Activated CD4-positive, alpha-beta T cell treated with anti-CD3 and anti-CD28 coated beads, Interleukin-2, amount 50 U/mL, for 24 hours (primary cell): ENCODE measurements around the gene FBXL15.

Source experiments
- DNase-seq, 2 donors: peaks; one replicate each; pipeline ENCODE4 v3.0.0-alpha.2; 2020; ENCODE audit warnings: low read depth in 1 of 2, low spot score in 1 of 2

FBXL15 gene

DNA sequence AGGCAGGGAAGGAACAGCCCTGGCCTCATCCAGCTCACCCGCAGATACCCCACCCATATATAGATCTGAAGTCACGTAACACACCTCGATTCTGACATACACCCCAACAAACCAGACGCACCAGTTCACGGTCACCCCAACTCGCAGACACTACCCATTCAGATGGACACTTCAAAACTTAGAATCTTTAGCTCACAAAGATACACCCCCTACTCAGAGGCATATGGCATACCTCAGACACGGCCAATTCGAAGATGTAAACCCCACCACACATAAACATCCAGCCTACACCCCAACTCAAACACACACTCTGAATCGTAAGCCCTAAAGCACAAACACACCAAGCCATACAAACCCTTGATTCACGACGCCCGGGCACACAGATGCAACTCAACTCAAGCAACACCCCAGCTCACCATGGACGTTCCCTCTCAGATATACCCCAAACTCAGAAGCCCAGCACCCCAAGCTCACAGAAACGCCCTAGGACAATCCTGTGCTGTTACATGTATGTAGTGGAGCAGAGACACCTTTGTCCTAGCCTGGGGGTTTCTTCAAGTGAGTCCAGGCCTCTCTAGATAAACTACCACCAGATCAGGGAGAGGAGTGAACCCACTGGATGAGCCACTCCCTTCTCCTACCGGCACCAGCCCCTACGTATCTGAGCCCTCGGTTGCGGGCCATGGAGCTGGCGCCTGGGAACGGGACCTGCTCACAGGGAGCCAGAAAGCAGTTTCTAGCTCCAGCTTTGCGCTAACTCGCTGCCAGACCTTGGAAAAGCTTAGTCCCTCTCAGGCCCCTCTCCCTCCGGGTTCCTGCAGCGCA, 10.8 kb upstream of the FBXL15 start:
- no peak for DNase-seq

DNA sequence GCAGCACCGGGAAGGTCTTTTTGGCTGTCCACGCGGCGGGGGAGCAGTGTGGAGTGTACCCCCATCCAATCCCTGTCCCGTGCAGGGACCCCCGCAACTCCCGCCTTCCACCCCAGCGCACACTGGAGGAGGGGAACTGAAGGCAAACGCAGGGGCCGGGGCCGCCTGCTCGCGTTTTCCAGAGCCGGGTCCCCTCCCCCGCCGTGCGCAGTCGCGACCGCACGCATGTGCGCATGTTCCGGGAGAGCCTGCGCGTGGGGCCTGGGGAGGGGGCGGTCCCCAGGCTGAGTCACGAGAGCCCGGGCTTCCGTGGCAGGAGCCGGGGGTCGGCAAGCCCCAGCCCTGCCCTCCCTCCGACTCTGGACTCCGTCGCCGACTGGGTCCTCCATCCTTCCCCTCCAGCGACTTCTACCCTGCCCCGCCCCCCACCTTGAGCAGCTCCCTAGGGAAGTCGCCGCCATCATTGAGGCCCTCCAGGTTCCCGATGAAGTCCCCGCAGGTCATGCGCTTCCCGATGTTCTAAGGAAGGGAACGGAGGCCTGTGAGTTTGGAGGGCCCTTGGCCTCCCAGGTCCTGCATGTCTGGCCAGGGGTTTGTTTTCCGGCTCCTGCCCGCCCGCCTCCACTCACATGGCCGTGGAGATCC, 10.1 kb upstream of the FBXL15 start:
- no peak for DNase-seq

DNA sequence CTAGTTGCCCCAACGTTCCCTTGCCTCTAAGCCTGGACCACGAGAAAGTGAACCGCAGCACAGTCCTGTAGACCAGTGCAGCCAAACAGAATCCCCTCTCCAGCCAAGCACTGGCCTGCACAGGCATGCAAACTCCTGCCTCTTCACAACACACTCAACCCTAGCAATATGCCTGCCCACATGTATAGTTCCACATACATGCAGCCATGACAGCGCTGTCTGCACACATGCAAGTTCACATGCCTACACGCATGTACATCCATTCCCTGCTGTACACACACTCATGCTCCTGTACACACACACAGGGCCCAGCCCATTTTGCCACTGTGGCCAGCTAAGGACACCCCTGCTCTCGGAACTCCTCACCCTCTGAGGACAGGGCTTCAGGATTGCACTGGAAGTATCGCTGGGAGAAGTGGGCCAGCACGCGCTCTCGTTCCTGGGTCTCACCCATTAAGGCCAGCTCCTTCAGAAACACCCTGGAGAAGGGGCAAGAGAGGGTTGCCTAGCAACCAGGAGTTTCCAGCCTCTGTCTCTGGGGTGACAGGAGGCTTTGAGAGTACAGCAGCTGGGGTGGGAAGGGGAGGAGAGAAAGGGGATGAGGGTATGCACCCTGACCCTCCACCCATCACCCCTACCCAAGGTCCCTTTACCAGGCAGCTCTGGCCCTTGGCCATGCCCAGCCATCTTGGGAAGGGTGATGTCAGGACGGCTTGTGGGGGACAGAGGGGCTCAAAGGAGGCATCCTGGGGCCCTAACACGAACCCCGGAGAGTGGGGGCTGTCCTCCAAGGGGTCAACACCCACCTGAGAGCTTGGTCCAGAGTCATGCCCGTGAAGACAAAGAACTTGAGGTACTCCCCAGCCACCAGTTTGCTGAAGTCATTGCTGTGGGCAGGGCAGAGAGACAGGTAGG, 9.0 kb upstream of the FBXL15 start:
- no peak for DNase-seq

GRCh38 chr10:102412293-102412692, 8.3 kb upstream of the FBXL15 start:
- no peak for DNase-seq

DNA sequence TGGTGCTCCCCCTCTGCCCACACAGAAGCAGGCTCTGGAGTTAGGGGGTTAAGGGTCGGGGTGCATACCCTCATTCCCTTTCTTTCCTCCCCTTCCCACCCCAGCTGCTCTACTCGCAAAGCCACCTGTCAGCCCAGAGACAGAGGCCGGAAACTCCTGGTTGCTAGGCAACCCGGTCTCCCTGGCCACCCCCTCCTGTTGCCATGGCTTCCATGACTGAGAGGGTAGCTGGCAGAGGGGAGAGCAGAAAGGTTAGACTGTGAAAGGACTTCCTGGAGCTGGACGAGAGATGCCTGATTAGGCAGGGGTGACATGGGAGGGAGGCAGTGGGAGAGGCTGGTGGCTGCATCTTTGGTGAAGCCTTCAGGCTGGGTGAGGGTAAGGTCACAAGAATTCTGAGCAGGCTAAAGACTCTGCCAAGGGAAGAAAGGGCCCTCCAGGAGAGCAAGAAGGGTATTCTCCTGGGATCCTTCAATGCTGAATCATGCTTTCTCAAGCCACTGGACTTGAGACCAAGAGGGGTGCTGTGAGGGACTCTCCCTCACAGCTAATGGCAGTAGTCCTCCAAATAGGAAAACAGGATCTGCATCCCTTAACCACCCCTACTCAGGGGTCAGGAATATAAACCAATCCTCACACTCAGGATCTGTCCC, 7.5 kb upstream of the FBXL15 start:
- no peak for DNase-seq

DNA sequence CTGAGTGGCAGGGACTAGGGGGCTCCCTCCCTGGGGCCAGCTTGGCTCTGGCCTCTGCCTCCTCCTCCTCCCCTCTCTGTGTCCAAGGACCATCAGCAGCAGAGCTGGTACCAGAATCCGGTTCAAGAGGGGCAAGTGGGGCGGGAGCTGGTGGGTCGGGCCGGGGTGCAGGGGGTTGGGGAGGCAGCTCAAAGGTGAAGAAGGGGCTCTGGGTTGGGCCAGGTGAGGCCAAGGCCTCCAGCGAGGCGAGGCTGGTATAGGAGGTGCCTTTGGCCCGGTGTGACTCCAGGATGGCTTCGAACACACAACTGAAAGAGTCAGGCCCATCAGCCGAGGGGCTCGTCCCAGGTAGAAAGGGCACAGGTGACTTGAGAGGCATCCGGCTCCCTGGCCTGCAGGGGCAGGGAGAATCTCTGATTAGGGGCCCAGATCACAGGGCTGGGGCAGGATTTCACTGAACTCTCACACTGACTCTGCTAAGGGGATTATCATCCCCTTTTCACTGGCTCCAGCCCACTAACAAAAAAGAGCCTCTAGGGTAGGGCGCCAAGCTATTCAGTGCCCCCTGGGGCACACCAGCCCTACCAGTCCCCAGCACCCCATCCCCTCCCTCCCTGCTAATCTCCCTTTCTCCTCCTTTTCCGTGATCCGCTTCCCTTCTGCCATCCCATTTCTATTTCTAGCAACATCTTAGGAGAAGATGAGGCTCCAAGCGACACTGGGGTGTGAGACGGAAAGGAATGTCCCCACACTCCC, 6.7 kb upstream of the FBXL15 start:
- no peak for DNase-seq

DNA sequence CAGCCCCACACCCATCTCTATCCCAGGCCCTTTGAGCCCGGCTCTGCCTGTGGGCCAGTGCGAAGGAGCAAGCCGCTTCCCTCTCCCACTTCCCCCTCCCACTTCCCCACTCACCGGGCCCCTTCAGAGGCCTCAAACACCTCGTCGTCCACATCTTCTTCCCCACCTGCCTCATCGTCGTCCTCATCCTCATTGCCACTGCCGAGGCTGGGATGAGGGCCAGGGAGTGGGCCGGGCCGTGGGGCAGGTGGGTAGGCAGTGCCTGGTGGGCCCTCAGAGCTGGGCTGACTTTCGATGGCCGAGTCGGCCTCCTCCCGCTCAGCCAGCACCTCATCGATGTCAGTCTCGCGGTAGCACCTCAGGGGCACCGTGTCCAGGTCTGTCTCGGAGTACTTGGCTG, 5.9 kb upstream of the FBXL15 start:
- no peak for DNase-seq

GRCh38 chr10:102416283-102416682, 4.4 kb upstream of the FBXL15 start:
- no peak for DNase-seq

GRCh38 chr10:102416695-102417094, 3.9 kb upstream of the FBXL15 start:
- no peak for DNase-seq

- DNase-seq = no peak
These were observed 1.9 kb upstream of the FBXL15 start, which contains the start of gene PSD for GRCh38 chr10:102418622-102419268. TSS of gene PSD (minus strand) at chr10:102418785. CDS start at chr10:102417038, 1,747 bp downstream.

GRCh38 chr10:102419269-102420180, 1.1 kb upstream of the FBXL15 start:
- DNase-seq = peak in 1 of 2 donors; percentile 55

DNA sequence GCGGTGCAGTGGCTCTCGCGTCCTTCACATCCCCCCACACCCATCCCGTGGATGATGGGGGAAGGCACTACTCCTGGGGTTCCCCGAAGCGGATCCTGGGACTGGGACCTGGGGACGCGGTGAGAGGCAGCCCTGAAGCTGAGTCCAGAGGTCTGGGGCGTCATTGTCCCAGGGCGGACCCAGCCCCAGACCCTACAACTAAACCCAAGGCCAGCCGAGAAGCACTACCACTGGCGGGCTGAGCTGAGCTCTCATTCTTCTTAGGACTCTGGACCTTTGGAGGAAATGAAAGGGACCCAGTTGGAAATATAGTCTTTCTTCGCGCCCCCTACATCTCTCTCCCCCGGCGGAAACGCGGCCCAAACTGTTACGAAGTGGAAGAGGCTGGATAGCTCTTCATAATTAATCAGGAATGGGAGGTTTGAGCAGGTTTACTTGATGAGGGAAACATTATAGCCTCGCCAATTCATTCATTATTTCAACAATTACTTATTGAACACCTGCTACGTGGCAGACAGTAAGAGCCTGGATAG, 389 bp upstream of the FBXL15 start:
- no peak for DNase-seq

DNA sequence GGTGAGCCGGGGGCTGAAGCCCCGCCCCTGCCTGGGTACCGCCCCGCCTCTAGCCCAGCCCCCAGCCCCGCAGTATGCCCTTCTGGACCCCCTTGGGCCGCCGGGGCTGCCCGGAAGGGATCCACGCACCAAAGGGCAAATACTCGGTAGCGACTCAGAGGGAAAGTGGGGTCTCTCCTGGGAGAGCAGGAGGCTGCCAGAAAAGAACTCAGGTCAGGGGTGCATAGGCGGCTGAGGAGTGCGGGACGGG, 796 bp downstream of the FBXL15 start:
- DNase-seq = no peak

DNA sequence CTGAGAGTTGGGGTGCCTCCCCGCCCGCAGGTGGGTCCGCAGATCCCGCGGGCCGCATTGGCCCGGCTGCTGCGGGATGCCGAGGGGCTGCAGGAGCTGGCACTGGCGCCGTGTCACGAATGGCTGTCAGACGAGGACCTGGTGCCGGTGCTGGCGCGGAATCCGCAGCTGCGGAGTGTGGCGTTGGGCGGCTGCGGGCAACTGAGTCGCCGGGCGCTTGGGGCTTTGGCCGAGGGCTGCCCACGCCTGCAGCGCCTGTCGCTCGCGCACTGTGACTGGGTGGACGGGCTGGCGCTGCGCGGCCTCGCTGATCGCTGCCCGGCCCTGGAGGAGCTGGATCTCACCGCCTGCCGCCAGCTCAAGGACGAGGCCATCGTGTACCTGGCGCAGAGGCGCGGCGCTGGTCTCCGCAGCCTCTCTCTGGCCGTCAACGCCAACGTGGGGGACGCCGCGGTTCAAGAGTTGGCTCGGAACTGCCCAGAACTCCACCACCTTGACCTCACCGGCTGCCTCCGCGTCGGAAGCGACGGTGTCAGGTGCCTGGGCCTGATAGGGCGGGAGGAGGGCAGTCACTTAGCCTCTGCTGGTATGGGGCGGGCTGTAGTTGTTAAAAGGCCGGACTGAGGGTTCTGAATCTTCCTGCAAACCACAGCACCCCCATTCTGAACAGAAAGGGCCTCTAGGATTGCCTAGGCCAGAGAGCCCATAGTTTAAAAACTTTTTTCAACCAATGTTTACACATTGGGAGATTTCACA, 1.3 kb downstream of the FBXL15 start:
- DNase-seq = no peak

DNA sequence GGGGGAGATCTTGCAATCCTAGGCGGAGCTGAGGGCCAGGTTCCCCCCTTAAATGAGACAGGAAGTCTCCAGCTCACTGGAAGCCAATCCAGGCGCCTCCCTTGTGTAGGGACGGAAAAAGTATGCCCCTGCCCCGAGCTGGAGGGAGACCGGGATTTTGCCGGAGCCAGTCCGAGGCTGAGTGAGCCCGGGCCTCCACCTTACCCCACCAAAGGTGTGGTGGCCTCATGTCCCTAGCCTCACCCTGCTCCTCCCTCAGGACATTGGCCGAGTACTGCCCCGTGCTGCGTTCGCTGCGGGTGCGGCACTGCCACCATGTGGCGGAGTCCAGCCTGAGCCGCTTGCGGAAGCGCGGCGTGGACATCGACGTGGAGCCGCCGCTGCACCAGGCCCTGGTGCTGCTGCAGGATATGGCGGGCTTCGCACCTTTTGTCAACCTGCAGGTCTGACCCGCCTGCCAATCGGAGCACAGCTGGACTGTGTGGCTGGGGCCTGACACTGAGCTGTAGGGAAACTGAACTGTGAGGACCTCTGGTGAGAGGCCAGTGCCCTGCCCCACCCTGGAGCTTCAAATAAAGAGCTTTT, 2.0 kb downstream of the FBXL15 start:
- DNase-seq = no peak

DNA sequence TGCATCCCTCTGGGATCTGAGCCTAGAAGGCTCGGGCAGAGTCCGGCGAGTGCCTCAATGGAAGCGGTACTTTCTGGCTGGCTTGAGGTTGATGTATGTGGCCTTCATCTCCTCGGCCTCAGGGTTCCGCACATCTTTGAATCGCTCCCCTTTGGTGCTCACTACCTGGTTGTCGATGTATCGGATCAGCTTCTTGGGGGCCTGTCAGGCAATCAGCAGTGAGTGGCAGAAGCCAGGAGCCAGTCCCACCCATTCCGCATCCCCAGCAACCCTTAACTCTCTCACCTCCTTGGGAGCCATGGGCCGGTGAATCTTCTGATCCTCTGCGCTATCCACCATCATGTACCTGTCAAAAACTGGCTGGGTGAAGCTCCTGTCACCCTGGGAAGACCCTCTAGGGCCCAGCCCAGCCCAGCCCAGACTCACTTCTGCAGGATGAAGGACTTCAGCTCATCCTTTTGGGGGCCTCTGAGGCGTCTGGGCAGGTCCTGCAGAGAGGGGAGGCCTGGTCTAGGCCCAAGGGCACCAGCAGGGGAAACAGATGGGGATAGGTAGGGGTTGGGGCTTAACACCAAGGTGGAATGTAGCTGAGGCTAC, 2.8 kb downstream of the FBXL15 start:
- no peak for DNase-seq

- no peak for DNase-seq
These were observed 3.5 kb downstream of the FBXL15 start for GRCh38 chr10:102424145-102424544.
